GM19193 (cell line): Measurements from ENCODE around the gene ATG14.

ENCODE experiments used
- POLR2A ChIP-seq: IDR thresholded peaks from 4 replicates; pipeline ENCODE4 v1.6.1; 2011; ENCODE audit not compliant: insufficient read depth, insufficient read length; ENCODE audit errors: extremely low read depth

The ATG14 gene

GRCh38 chr14:55347748-55348147 lies 63.9 kb downstream of the ATG14 start:
- no peak for TF ChIP-seq POLR2A

GRCh38 chr14:55347040-55347439 lies 64.6 kb downstream of the ATG14 start:
- no peak for TF ChIP-seq POLR2A

GRCh38 chr14:55341781-55342180 lies 69.8 kb downstream of the ATG14 start:
- no peak for TF ChIP-seq POLR2A

- TF ChIP-seq POLR2A = no peak
Measured at GRCh38 chr14:55340482-55340881, 71.1 kb downstream of the ATG14 start.

- TF ChIP-seq POLR2A = no peak
Measured at GRCh38 chr14:55339770-55340169, 71.9 kb downstream of the ATG14 start.

GRCh38 chr14:55336691-55337090 lies 74.9 kb downstream of the ATG14 start:
- no peak for TF ChIP-seq POLR2A

- TF ChIP-seq POLR2A = no peak
Measured at GRCh38 chr14:55336162-55336561, 75.5 kb downstream of the ATG14 start.

GRCh38 chr14:55333711-55334485 lies 77.7 kb downstream of the ATG14 start:
- TF ChIP-seq POLR2A = no peak

GRCh38 chr14:55332654-55333570 lies 78.7 kb downstream of the ATG14 start:
- TF ChIP-seq POLR2A = no peak

GRCh38 chr14:55329999-55330710 lies 81.5 kb downstream of the ATG14 start:
- TF ChIP-seq POLR2A = no peak

GRCh38 chr14:55328317-55328716 lies 83.3 kb downstream of the ATG14 start:
- no peak for TF ChIP-seq POLR2A

- TF ChIP-seq POLR2A = no peak
Measured at GRCh38 chr14:55327179-55327578, 84.5 kb downstream of the ATG14 start.

GRCh38 chr14:55324812-55325211 lies 86.8 kb downstream of the ATG14 start:
- TF ChIP-seq POLR2A = no peak

GRCh38 chr14:55323910-55324309 lies 87.7 kb downstream of the ATG14 start:
- TF ChIP-seq POLR2A = no peak

GRCh38 chr14:55318694-55319093 lies 92.9 kb downstream of the ATG14 start:
- no peak for TF ChIP-seq POLR2A
